GM21526 (cell line): ENCODE measurements around the gene GRM1.

Experiments
- ATAC-seq: cut with Tn5 transposase; IDR thresholded peaks from one replicate; pipeline ENCODE4 v1.9.1; 2021; ENCODE audit warnings: moderate library complexity; ENCODE audit not compliant: unreplicated experiment, low FRiP score

GRM1 gene

GRCh38 chr6:146310628-146311027 lies 281.8 kb downstream of the GRM1 start:
- no peak for ATAC-seq

DNA sequence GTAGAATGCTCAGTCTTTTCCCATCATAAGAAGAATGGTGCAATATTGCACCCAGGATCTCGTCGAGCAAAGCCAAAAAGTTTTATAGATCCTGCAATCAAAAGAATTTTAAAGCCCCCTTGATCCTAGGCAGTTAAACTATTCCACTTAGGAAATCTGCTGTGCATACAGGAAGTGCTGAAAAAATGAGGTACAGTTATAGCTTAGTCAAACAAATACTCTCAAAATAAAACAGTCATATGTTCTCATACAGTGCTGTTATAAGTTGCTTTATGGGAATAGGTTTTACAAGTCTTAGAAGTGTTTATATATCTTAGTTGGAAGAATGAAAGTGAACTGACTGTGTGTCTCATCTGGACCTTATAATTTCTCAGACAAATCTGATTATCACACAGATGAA lies 282.2 kb downstream of the GRM1 start:
- ATAC-seq: no peak

- ATAC-seq: no peak
These were observed 283.7 kb downstream of the GRM1 start for GRCh38 chr6:146312608-146313007.

DNA sequence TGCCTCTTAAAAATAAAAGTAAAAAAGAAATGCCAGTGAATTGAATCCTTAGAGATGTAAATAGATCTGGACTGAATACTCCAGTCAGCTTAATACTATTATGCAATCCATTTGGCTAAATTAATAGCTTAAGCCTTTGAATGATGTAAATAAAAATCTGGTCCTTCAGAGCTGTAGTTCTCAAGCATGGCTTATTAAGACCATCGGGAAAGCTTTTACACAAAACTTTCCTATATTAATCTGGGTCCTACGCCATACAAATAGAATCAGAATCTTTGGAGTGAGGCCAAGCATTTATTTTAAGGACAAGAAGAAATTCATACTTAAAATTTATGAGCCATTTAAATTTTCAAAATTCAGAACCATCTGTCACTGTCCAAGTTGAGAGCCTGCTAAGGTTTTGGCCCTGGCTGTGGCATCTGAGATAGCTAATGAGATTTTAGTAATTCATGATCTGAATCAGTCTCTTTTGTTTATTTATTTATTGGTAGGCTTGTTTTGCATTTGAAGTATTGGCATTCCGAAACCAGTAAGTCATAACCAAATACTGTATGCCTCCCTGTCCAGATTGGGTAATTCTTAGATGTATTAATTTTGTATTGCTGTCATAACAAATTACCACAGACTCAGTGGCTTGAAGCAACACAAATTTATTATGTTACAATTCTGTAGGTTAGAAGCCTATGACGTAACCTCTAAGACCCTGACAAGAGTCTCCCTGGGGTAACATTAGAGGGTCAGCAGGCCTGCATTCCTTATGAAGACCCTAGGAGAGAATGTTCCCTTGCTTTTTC lies 286.7 kb downstream of the GRM1 start:
- no peak for ATAC-seq

DNA sequence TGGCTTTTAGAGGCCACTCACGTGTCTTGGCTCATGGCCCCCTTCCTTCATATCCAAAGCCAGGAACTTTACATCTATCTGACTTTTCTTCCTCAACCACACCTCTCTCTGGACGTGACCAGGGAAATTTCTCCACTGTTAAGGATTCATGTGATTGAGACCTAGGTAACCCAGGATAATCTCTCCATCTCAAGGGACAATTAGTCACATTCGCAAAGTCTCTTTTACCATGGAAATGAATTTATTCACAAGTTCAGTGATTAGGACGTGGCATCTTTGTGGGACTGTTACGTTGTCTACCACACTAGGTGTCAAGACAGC lies 287.3 kb downstream of the GRM1 start:
- no peak for ATAC-seq

DNA sequence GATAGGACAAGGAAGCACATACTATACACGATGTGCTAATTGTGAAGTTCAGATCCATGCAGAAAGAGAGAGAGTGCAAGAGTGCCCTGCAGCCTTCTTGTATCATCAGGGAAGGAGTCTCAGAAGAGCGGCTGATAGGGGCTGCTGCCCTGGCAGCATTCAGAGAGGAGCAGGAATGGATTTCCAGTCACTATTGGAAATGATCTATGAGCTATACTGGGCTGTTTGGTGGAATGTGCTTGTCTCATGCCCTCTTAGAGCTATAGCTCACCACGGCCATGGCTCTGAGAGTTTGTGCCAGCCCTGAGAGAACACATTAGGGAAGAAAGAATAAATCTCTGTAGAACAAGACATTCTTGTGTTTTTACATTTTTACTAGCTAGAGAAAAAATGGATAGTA lies 302.2 kb downstream of the GRM1 start:
- ATAC-seq: no peak

- no peak for ATAC-seq
These were observed 306.5 kb downstream of the GRM1 start for GRCh38 chr6:146335336-146335735.

- ATAC-seq: no peak
These were observed 307.3 kb downstream of the GRM1 start for GRCh38 chr6:146336191-146336590.

DNA sequence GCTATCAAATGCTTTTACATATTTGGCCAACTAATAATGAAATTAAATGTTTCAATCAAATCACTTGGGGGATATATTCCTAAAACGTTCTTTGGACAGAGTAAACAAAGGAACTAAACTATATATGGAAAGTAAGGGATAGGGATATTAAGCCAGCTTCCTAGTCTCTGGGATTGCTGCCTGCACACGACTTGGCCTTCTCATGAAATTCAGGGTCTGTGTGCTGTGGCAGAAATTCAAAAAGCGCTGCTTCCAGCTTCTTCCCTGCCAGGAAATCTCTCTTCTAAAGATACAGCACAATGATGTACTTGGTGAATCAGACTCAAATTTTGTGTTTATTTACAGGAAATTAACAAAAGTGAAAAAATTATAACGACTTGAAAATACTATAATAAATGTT lies 308.5 kb downstream of the GRM1 start:
- ATAC-seq: no peak

DNA sequence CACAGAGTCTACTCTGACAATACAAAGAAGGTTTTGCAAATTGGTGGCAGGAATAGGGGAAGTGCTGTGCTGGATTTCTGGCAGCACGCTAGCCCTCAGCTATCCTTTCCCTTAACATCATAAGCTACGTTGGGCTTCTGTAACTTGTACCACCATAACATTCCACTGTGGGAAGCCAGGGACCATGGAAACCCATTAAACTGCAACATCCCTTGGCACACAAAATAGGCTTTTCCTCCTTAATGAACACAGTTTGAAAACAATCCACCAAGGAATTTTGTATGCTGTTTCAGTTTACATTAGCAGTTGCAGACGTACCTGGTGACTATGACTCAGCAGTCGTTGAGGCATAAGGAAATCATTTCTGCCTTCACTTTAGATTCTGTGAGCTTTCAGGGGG lies 310.9 kb downstream of the GRM1 start:
- ATAC-seq: no peak

DNA sequence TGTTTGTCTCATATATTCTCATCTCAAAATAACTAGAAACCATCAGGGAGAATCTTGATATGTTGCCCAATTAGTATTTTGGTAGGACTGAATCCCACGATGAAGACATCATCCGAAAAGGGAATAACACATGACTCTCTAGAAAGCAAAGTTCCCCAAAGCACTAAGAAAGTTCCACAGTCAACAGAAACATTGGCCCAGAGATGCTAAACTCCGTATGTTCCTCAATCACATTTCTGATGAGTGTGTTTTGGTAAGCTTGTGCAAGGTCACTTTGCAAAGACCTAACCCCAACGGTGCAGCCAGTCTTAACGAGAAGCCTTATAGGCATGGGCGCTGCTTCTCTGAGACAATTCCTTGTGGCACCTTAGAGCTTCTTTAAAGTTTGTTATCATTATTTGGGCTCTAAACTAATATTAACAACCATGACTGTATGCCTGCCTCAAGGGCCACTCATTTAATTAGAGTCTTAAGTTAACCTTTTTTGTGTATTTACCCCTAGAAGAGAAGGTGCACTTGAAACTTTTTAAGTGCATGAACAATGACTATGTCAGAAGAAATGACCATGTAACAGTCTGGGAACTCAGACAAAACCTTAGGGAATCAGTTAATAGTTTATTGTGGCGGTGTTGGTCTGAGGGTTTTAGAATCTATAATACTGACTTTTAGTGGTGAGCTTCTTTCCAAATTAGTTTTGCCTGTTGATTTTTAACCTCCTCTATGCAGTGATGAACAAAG lies 312.8 kb downstream of the GRM1 start:
- ATAC-seq: no peak

DNA sequence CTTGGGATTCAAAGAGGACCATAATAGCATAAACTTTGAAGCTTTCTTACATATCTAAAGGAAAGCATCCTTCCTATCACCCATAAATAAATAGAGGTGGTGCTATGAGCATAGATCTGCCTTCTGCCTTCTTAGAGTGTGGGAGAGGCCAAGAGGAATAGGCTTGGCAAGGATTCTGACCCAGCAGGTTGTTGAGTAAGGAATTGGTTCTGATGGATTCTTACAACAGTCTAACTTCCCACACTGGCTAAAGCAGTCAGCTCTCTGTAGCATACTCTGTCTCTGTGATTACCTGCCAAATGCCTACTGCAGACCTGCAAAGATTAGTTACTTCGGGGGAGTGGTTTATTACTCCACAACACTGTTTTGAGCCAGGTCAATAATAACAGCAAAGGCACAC lies 316.7 kb downstream of the GRM1 start:
- no peak for ATAC-seq

DNA sequence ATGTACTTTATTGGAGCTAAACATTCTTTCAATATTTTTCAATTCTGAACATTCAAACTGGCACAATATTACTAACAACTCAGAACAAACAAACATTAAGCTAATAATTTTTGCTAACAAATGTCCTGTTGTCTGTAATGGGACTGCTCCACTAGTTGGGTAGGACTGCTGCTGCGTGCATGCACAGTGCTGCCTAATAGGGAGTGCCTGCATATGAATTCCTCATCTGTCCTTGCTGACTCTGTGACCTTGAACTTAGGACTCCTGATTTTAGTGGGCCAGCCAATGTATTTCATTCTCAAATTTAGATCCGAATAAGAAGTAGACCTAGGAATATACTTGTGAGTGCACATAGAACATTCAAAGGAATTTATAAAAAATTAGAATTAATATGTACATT lies 318.2 kb downstream of the GRM1 start:
- no peak for ATAC-seq

- ATAC-seq: no peak
These were observed 318.8 kb downstream of the GRM1 start for GRCh38 chr6:146347690-146348089.

DNA sequence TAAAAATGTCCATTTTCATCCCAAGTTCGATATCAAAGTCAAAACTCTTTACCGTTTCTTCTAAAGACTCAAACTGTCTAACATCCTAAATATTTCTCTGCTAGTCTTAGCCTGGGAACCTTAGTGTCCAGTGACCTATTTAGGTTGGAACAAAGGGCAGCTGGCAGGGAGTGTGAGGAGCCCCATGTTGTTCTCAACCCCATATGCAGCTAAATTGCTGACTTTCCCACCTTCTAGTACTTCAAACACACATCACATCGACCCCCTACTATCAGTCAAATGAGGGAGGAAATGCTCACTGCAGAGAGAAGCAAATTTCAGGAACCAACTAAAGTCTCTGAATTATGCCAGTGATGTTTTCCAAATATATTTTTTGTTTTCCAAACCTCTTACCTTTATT lies 322.2 kb downstream of the GRM1 start:
- no peak for ATAC-seq

DNA sequence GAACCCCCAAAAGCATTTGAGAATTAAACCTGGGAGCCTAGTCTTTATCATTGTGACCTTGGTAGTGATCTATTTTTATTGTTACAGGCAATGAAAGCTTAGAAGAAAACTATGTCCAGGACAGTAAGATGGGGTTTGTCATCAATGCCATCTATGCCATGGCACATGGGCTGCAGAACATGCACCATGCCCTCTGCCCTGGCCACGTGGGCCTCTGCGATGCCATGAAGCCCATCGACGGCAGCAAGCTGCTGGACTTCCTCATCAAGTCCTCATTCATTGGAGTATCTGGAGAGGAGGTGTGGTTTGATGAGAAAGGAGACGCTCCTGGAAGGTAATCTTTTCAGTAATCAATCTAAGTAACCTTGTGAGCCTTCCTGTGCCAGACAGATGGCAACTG lies 323.3 kb downstream of the GRM1 start:
- no peak for ATAC-seq

DNA sequence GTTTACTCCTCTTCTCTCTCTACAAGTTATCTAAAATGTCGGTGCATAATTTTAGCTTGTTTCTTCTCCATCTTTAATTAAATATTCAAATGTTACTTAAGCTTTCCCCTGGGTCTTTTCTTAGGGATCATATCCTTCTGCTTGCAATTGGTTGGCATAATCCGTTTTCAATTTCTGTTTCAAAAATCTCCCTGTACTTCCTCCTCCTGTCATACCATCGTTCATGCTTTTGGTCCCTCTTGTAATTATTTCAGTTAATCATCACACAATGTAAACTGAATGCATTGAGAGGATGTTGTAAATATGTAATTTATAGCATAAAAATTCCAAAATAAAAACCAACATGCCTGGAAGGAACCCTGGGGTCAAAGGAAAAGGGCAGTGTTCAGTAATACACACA lies 325.6 kb downstream of the GRM1 start:
- ATAC-seq: no peak

- ATAC-seq: no peak
These were observed 326.7 kb downstream of the GRM1 start for GRCh38 chr6:146355521-146356100.

DNA sequence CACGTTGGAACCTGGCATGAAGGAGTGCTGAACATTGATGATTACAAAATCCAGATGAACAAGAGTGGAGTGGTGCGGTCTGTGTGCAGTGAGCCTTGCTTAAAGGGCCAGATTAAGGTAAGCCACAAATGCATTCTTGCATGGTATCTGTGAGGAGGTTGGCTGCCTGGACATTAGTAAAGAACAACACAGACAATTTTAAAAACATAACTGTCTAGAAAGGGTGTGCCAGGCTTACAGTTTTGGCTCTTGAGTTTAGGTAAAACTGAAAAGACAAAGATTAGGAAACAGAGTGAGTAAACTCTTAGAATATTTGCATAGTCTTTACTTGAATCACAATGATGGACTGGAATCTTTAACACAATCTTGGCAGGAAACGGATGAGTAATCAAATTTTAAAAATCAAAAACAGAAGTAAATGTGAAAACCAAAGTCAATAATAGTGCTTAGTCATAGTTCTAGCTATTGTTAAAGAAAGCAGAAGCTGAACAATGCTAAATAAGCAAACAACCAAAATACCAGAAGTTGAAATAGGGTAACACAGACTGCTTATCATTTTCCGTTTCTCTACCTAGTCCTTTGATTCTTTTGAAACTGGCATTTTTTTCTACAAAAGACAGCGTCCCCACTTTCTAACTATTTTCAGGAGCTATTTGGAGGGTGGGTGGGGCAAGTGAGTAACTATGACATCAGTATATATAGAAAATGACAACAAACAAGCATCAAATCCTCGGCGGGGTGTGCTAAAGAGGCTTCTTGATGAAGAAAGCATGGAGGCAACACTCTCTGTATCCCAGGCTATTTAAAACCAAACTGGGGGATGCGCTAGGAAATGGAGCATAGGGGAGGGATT lies 328.9 kb downstream of the GRM1 start:
- peak; percentile 53 for ATAC-seq

- ATAC-seq: no peak
These were observed 329.7 kb downstream of the GRM1 start for GRCh38 chr6:146358431-146359046.

DNA sequence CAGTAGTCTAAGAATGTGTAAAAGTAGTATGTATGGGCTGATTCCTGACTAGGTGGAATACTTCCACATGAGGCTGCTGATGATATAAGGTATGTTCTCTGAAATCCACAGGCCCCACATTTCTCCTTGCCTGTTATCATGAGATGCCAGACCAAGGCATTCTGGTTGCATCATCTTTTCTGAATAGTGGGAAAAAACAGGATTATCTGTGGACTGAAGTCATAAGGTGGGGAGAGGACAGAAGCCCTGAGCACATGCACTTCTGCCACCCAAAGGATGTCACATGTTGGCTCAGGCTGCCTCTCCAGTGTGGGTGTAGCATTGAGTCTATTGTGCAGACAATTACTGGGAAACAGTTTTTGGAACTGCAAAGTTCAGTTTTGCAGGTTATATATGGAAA lies 330.3 kb downstream of the GRM1 start:
- ATAC-seq: no peak
